HepG2 (cell line): ENCODE results near the gene LCAT. TPM values are rescaled to one million over a fixed set of nuclear protein-coding genes. Genes with fewer than 3 reads are reported as not detected.

Experiments
- DPF2 ChIP-seq: sonication (generic); formaldehyde crosslinking; IDR thresholded peaks from 2 replicates; pipeline ENCODE4 v1.4.0; 2020; ENCODE audit warnings: mild to moderate bottlenecking, low read depth, missing genetic modification reagents, borderline replicate concordance
- ELF1 ChIP-seq: sonication (generic); formaldehyde crosslinking; IDR thresholded peaks from 2 replicates; pipeline ENCODE4 v1.4.0; 2020; ENCODE audit warnings: missing genetic modification reagents
- GABPB1 ChIP-seq: IDR thresholded peaks from 2 replicates; pipeline ENCODE4 v1.6.1; 2016; ENCODE audit warnings: mild to moderate bottlenecking, missing genetic modification reagents, moderate library complexity, missing compliant biosample characterization
- MBD4 ChIP-seq: IDR thresholded peaks from 2 replicates; pipeline ENCODE4 v1.6.1; 2012; ENCODE audit warnings: low read length, inconsistent platforms, borderline replicate concordance
- PRMT3 ChIP-seq: sonication (generic); formaldehyde crosslinking; IDR thresholded peaks from 2 replicates; pipeline ENCODE4 v1.8.1; 2022; ENCODE audit warnings: low read depth, mild to moderate bottlenecking, moderate library complexity, missing genetic modification reagents, borderline replicate concordance
- PRPF4 ChIP-seq: fragments of 200-400 bp; formaldehyde crosslinking; IDR thresholded peaks from 2 replicates; pipeline ENCODE4 v1.6.1; 2016; ENCODE audit warnings: low read length, low read depth; ENCODE audit not compliant: poor library complexity, severe bottlenecking
- RNF2 ChIP-seq: fragments of 450-650 bp; conservative IDR thresholded peaks from 2 replicates; pipeline ENCODE4 v1.6.1; 2016; ENCODE audit warnings: low read depth
- SOX13 ChIP-seq, 3 experiments: fragments of 450-650 bp in 1 of 3; sonication (generic) in 1 of 3; formaldehyde crosslinking in 1 of 3; IDR thresholded peaks in 2 of 3; conservative IDR thresholded peaks in 1 of 3; 2 replicates each; pipeline versions ENCODE4 v1.5.0 to v1.6.1; 2016 to 2020; ENCODE audit warnings: antibody characterized with exemption in 1 of 3, mild to moderate bottlenecking in 1 of 3, missing compliant biosample characterization in 1 of 3, missing genetic modification reagents in 1 of 3, moderate library complexity in 1 of 3
- SP1 ChIP-seq, 2 experiments: fragments of 450-650 bp in 1 of 2; sonication (generic) in 1 of 2; formaldehyde crosslinking in 1 of 2; IDR thresholded peaks; 2 replicates each; pipeline versions ENCODE4 v1.4.0 to v1.6.1; 2016 to 2020; ENCODE audit warnings: missing genetic modification reagents in 1 of 2
- TAF1 ChIP-seq: sonication (generic); formaldehyde crosslinking; IDR thresholded peaks from 2 replicates; pipeline ENCODE4 v1.4.0; 2020; ENCODE audit warnings: missing genetic modification reagents
- TFAP4 ChIP-seq: sonication (generic); IDR thresholded peaks from 2 replicates; pipeline ENCODE4 v1.6.1; 2016; ENCODE audit warnings: low read depth, borderline replicate concordance
- YEATS4 ChIP-seq: sonication (generic); formaldehyde crosslinking; IDR thresholded peaks from 2 replicates; pipeline ENCODE4 v1.4.0; 2020; ENCODE audit warnings: missing genetic modification reagents, borderline replicate concordance
- ZMYM2 ChIP-seq: sonication (generic); formaldehyde crosslinking; IDR thresholded peaks from 2 replicates; pipeline ENCODE4 v1.8.0; 2022; ENCODE audit warnings: mild to moderate bottlenecking, missing genetic modification reagents
- ZNF10 ChIP-seq: sonication (generic); formaldehyde crosslinking; IDR thresholded peaks from 2 replicates; pipeline ENCODE4 v1.4.0; 2020; ENCODE audit warnings: mild to moderate bottlenecking, low read depth, missing genetic modification reagents, borderline replicate concordance
- ZNF160 ChIP-seq: sonication (generic); formaldehyde crosslinking; IDR thresholded peaks from 2 replicates; pipeline ENCODE4 v1.8.0; 2022; ENCODE audit warnings: mild to moderate bottlenecking, inconsistent platforms, missing genetic modification reagents
- ZNF34 ChIP-seq: sonication (generic); formaldehyde crosslinking; IDR thresholded peaks from 2 replicates; pipeline ENCODE4 v1.4.0; 2020; ENCODE audit warnings: mild to moderate bottlenecking, missing genetic modification reagents, borderline replicate concordance
- ZNF501 ChIP-seq: sonication (generic); formaldehyde crosslinking; IDR thresholded peaks from 2 replicates; pipeline ENCODE4 v1.5.1; 2020; ENCODE audit warnings: mild to moderate bottlenecking, moderate library complexity, missing genetic modification reagents
- ZNF713 ChIP-seq: sonication (generic); formaldehyde crosslinking; IDR thresholded peaks from 2 replicates; pipeline ENCODE4 v1.4.0; 2020; ENCODE audit warnings: mild to moderate bottlenecking, missing genetic modification reagents
- ZNF772 ChIP-seq: sonication (generic); formaldehyde crosslinking; IDR thresholded peaks from 2 replicates; pipeline ENCODE4 v1.5.0; 2020; ENCODE audit warnings: mild to moderate bottlenecking, missing genetic modification reagents
- ZNF781 ChIP-seq: sonication (generic); formaldehyde crosslinking; IDR thresholded peaks from 2 replicates; pipeline ENCODE4 v1.5.1; 2020; ENCODE audit warnings: borderline replicate concordance, mild to moderate bottlenecking, missing genetic modification reagents; ENCODE audit errors: not compliant biosample characterization
- ZNF784 ChIP-seq: sonication (generic); formaldehyde crosslinking; IDR thresholded peaks from 2 replicates; pipeline ENCODE4 v1.5.1; 2020; ENCODE audit warnings: missing genetic modification reagents, mild to moderate bottlenecking, borderline replicate concordance
- polyA plus RNA-seq, 8 experiments: library from polyadenylated mRNA; depleted of rRNA in 3 of 8; stranded (reverse) in 7 of 8; unstranded in 1 of 8; fragments of >200 nt; fragmentation: Illumina TruSeq in 4 of 8; extraction: Trizol in 4 of 8; gene quantifications; 2 replicates each; pipeline versions ENCODE4 v1.2.1 to v1.2.3, GENCODE V29; 2011 to 2016; ENCODE audit warnings: low read depth in 4 of 8, missing spikeins in 1 of 8, mixed read lengths in 1 of 8; ENCODE audit not compliant: insufficient read depth in 1 of 8
- total RNA-seq, 5 experiments: library from RNA; depleted of rRNA; stranded (reverse); fragments of >200 nt; fragmentation: Illumina TruSeq; extraction: Trizol; gene quantifications; 2 replicates each; pipeline ENCODE4 v1.2.3, GENCODE V29; 2016; ENCODE audit warnings: low read depth in 1 of 5
- TF ChIP-seq, protein P1 (sequence below): fragments of 450-650 bp; IDR thresholded peaks from 2 replicates; pipeline ENCODE4 v1.6.1; 2016
- TF ChIP-seq, protein P2 (sequence below), 2 experiments: sonication (generic) in 1 of 2; formaldehyde crosslinking in 1 of 2; IDR thresholded peaks; 2 replicates each; pipeline versions ENCODE4 v1.5.1 to v1.6.1; 2011 to 2020; ENCODE audit warnings: borderline replicate concordance in 1 of 2, low read depth in 1 of 2, low read length in 1 of 2, mild to moderate bottlenecking in 1 of 2, missing genetic modification reagents in 1 of 2, moderate library complexity in 1 of 2

LCAT gene
- total and polyA plus RNA-seq, 2 of the 13 experiments (the other 11 are each of a cell fraction or from before 2014, with no cell fraction given): 36.1 to 38.9 TPM

- TF ChIP-seq, protein P1, sequence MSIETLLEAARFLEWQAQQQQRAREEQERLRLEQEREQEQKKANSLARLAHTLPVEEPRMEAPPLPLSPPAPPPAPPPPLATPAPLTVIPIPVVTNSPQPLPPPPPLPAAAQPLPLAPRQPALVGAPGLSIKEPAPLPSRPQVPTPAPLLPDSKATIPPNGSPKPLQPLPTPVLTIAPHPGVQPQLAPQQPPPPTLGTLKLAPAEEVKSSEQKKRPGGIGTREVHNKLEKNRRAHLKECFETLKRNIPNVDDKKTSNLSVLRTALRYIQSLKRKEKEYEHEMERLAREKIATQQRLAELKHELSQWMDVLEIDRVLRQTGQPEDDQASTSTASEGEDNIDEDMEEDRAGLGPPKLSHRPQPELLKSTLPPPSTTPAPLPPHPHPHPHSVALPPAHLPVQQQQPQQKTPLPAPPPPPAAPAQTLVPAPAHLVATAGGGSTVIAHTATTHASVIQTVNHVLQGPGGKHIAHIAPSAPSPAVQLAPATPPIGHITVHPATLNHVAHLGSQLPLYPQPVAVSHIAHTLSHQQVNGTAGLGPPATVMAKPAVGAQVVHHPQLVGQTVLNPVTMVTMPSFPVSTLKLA: no peak
- TF ChIP-seq TFAP4: peak; percentile 70; the same call in 1 of the 2 replicates
- no peak for TF ChIP-seq ZNF784
- TF ChIP-seq RNF2: no peak
- TF ChIP-seq ZNF34 (CRISPR knock-in tag): no peak
- 0 out of 2 replicates have a peak, but pooled peaks have one; percentile 29 for TF ChIP-seq ZNF501
- peak; percentile 29; the same call in 1 of the 2 replicates for TF ChIP-seq ELF1 (CRISPR knock-in tag)
- 0 out of 2 replicates have a peak, but pooled peaks have one; percentile 31 for TF ChIP-seq ZNF160 (CRISPR knock-in tag)
- no peak for TF ChIP-seq PRPF4
- TF ChIP-seq DPF2 (CRISPR knock-in tag): no peak
- TF ChIP-seq SOX13 (IDR thresholded peaks at IDR 0.05): no peak
- 0 out of 4 replicates have a peak, but pooled peaks of 1 of the 2 experiments have one; percentile 9 for TF ChIP-seq SOX13 (CRISPR knock-in tag; conservative IDR thresholded peaks at IDR 0.05 in 1 of 2, IDR thresholded peaks at IDR 0.05 in 1 of 2)
- TF ChIP-seq SP1 (IDR thresholded peaks at IDR 0.05): no peak
- TF ChIP-seq SP1 (CRISPR knock-in tag; IDR thresholded peaks at IDR 0.05): no peak
- TF ChIP-seq ZNF781 (CRISPR knock-in tag): no peak
- TF ChIP-seq ZNF713 (CRISPR knock-in tag): no peak
- TF ChIP-seq GABPB1 (CRISPR knock-in tag): no peak
- no peak for TF ChIP-seq PRMT3 (CRISPR knock-in tag)
- no peak for TF ChIP-seq ZNF10 (CRISPR knock-in tag)
- TF ChIP-seq ZNF772 (CRISPR knock-in tag): peak; percentile 59; the same call in 1 of the 2 replicates
- TF ChIP-seq MBD4: no peak
- peak; percentile 50; the same call in 1 of the 2 replicates for TF ChIP-seq TAF1 (CRISPR knock-in tag)
- no peak for TF ChIP-seq ZMYM2 (CRISPR knock-in tag)
- TF ChIP-seq YEATS4 (CRISPR knock-in tag): no peak
- TF ChIP-seq, protein P2, sequence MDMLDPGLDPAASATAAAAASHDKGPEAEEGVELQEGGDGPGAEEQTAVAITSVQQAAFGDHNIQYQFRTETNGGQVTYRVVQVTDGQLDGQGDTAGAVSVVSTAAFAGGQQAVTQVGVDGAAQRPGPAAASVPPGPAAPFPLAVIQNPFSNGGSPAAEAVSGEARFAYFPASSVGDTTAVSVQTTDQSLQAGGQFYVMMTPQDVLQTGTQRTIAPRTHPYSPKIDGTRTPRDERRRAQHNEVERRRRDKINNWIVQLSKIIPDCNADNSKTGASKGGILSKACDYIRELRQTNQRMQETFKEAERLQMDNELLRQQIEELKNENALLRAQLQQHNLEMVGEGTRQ (IDR thresholded peaks at IDR 0.05; ENCODE audit: low read depth, low read length): no peak
- TF ChIP-seq, protein P2 (CRISPR knock-in tag; IDR thresholded peaks at IDR 0.05; ENCODE audit: borderline replicate concordance): no peak
Measured at GRCh38 chr16:67987460-67988160, 43.7 kb upstream of the LCAT start (continued).
